ENCODE data around the gene GJB3.

GRCh38 chr1:34740161-34740868, 40.7 kb upstream of the GJB3 start:
- no peak for TF ChIP-seq POLR2AphosphoS5 (IDR thresholded peaks at IDR 0.05; ENCODE audit: low read depth)
- no peak for TF ChIP-seq CTCF (IDR thresholded peaks at IDR 0.05; ENCODE audit: insufficient read depth, low read length)
- TF ChIP-seq SPI1 (IDR thresholded peaks at IDR 0.05; ENCODE audit: borderline replicate concordance, low read depth), result no peak

Data from HL-60 (cell line).